Adrenal gland (tissue), 5 donors: ENCODE data around the gene CCDC27.

Experiments used
- POLR2A ChIP-seq, 2 donors: fragments of 450-650 bp; IDR thresholded peaks; one replicate each; pipeline ENCODE4 v1.6.1; 2017; ENCODE audit warnings: antibody characterized with exemption in 2 of 2, mild to moderate bottlenecking in 2 of 2, moderate library complexity in 1 of 2
- TF ChIP-seq, protein P1 (sequence below), 6 experiments: fragments of 450-650 bp in 4 of 6; fragments of 200-600 bp in 2 of 6; sonication (generic) in 1 of 6; IDR thresholded peaks; 1 replicate in 5 of 6; 2 replicates in 1 of 6; pipeline versions ENCODE4 v1.5.1 to v1.8.0; 2016 to 2021; ENCODE audit warnings: antibody characterized with exemption in 6 of 6, mild to moderate bottlenecking in 2 of 6, moderate library complexity in 1 of 6
- donor health status: DM: no; HTN: no; CAD: no.

GRCh38 chr1:3774946-3775489 is 22.8 kb downstream of the CCDC27 start:
- TF ChIP-seq, protein P1, sequence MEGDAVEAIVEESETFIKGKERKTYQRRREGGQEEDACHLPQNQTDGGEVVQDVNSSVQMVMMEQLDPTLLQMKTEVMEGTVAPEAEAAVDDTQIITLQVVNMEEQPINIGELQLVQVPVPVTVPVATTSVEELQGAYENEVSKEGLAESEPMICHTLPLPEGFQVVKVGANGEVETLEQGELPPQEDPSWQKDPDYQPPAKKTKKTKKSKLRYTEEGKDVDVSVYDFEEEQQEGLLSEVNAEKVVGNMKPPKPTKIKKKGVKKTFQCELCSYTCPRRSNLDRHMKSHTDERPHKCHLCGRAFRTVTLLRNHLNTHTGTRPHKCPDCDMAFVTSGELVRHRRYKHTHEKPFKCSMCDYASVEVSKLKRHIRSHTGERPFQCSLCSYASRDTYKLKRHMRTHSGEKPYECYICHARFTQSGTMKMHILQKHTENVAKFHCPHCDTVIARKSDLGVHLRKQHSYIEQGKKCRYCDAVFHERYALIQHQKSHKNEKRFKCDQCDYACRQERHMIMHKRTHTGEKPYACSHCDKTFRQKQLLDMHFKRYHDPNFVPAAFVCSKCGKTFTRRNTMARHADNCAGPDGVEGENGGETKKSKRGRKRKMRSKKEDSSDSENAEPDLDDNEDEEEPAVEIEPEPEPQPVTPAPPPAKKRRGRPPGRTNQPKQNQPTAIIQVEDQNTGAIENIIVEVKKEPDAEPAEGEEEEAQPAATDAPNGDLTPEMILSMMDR (IDR thresholded peaks at IDR 0.05) = no peak
- no peak for TF ChIP-seq POLR2A (IDR thresholded peaks at IDR 0.05)
